D341Med (cell line): ENCODE measurements around the gene PTTG1IP.

Experiments used
- DNase-seq: peaks from one replicate; pipeline ENCODE4 v3.0.0; 2012; ENCODE audit warnings: low spot score

Gene PTTG1IP

DNA sequence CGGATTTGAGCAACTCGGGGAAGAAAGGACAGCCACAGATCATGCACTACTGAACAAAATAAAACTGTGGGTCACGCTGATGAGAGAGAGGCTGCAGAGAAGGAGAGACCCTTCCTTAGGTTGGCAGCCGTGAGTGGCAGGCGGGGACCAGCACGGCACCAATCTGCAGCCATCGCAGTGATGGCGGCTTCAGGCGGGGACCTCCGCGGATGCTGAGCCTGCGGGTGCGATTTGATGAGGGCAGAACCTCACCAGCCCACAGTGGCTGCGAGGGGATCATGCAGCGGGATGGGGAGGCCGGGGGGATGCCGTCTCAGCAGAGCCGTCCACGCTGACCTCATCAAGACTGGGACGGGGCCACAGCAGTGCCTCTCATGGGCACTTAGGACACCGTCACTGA lies 35.4 kb upstream of the PTTG1IP start:
- DNase-seq = no peak

DNA sequence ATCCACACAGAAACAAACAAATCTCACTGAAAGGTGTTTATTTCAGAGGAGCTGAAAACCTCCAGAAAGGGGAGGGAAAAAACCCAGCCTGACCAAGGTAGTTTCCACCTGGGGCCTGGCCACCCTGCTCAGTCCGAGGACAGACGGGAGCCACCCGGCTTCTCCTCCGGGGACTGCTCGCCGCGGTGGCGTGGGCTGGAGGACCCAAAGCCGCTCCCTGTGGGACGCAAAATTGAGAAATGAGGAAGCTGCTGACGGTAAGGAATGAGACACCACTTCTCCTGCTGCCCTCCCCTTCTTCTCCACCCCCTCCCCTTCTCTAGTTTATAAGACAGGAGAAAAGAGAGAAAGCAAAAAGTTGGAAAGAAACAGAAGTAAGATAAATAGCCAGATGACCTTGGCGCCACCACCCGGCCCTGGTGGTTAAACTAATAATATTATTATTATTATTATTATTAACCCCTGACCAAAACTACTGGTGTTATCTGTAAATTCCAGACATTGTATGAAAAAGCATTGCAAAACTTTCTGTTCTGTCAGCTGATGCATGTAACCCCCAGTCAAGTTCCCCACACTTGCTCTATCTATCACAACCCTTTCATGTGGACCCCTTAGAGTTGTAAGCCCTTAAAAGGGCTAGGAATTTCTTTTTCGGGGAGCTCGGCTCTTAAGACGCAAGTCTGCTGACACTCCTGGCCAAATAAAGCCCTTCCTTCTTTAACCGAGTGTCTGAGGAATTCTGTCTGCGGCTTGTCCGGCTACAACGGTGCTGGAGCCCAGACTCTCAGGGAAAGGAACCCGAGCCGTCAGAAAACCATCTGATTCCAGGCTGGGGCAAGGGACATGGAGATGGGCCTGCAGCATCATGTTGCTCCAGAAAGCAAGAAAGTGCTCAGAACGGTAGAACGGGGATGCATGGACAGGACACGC lies 34.7 kb upstream of the PTTG1IP start:
- no peak for DNase-seq

DNA sequence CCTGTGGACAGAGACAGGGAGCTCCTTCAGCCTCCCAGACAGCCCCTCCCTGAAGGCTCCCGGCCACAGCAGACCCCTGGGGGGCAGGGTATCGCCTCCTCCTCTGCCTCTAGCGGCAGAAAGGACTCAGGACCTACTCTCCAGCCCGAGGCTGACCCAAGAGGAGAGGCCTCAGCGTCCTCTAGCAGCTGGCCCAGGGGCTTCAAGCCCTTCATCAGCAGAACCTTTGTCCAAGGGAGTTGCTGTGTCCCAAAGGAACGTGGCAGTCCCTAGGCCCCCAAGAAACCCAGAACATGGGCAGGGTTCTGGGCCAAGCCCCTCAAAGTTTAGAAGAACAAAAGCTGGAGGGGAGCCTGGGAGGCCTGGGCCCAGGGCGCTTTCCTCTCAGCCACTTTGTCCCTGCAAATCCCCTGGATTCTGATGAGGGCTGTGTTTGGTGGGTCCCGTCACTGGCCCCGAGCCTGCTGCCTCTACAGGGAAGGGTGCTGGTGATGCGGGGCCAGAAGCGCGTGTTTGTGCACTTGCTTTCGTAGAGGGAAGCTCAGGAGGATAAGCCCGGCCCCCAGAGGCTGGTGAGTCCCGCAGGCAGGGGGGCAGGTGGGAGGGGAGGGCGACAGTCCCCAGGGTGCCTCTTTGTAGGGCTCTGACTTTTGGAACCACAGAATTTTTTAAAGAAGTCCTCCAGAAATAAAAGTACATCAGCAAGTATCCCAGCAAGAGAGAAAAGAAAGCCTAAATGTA lies 33.9 kb upstream of the PTTG1IP start:
- DNase-seq = no peak

DNA sequence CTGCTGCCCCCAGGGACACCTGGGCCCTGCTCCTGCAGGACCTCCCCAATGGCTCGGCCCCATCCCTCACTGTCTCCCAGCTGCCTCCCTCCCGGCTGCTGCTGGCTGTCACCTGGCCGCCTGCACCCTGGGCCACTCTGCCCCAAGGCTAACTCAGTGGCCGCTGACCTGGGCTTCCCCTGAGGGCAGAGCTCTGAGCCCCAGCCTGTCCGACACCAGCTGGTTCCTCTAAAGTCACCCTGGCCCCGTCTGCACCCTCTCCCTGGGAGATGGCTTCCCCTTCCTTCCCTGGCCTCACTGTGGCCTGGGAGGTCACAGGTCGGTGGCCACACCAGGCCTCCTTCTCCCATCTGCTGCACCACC lies 32.2 kb upstream of the PTTG1IP start:
- DNase-seq = no peak

DNA sequence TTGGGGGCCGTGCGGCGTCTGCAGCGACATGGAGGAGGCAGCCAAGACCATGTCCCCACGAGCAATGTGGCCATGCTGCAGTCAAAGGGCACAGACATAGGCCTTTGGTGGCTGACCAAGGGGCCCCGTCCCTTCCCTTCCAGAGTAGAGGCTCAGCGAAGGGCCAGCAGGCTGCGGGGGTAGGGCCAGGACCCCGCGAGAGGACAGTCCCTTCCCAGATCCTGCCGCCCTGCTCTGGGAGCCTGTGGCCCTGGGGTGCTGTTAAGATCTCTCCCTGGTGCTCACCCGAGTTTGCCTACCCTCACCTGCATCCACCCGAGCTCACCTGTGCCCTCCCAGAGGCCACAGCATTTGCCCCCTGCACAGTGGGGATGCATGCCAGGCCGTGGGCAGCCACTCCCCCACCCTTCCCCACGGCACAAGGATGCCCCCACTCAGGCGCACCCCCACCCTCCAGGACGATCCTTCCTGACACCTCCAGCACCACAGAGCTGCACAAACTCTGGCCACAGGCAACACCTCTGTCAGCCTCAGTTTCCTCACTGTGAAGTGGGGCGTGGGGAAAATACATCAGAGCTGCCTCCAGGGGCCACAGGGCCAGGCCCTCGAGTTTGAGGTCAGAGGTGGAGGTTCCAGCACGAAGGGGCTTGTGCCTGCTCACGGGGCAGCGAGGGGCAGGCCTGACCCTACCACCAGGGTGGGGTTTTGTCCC lies 31.7 kb upstream of the PTTG1IP start:
- no peak for DNase-seq

DNA sequence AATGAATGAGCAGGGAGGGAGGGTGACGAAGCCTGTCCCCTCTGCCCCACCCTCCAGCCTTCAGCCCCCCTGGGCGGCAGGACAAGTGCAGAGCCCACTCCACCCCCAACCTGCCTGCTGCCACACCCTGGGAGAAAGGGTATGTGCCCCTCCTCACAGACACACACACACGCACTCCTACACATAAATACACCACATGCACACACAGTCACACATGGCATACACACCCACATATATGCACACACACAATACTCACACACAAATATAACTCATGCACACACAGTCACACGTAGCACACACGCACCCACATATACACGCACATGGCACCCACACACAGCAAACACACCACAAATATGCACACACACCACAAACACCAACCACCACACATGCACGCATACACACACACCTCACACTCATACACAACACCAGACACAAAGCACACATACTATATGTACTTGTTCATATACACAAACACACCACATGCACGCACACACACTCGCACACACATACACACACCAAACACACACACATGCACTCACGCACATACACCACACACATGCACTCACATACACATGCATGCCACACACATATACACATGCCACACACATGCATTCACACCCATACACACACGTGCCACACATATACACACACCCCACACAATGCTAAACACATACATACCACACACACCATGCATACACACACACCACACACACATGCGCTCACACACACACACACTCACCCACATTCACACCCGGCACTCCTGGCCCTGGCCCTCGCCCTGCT lies 30.8 kb upstream of the PTTG1IP start:
- no peak for DNase-seq

DNA sequence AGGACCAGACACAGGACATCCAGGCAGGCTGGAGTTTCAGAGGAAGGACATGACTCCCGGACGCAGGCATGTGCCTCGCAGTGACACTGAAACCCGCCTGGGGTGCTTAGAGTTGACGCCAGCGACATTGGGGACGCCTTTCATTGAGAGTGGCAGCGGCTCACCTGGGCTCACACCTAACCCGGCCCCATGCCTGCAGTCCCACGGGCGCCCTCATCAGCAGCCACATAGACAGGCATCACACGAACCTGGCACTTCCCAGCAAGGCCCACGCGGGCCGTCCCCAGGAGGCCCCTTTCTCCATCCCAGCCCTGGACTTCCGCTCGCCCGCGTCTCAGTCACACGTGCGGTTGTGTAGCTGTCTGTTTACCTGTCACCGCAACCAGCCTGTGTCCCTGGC lies 30.2 kb upstream of the PTTG1IP start:
- no peak for DNase-seq

DNA sequence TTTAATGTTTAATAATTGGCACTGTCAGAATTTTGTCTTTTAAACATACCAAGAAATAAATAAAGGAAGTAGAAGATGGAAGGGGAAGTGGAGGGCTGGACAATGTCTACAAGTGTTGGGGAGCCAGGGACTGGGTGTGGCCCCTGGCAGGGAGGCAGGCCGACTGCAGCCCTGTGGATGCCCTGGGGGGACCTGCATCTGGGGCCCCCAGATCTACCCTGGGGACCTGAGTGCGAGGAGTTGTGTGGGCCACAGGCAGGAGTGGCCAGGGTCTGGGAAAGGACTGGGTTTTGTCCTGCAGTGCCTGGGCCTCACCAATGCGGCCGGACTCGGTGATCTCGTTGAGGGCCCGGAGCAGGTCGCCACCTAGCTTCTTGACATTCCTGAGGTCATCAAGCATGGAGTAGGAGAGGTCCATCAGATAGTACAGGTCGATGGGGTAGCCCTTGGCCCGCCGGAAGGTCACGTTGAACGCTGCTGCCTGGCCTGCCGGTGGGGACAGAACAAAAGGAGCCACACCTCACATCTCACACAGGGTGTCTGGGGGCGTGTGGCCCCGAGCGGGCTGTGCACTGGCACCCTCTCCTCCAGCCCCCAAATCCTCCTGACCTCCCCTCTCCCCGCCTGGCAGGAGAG lies 29.7 kb upstream of the PTTG1IP start:
- no peak for DNase-seq

DNA sequence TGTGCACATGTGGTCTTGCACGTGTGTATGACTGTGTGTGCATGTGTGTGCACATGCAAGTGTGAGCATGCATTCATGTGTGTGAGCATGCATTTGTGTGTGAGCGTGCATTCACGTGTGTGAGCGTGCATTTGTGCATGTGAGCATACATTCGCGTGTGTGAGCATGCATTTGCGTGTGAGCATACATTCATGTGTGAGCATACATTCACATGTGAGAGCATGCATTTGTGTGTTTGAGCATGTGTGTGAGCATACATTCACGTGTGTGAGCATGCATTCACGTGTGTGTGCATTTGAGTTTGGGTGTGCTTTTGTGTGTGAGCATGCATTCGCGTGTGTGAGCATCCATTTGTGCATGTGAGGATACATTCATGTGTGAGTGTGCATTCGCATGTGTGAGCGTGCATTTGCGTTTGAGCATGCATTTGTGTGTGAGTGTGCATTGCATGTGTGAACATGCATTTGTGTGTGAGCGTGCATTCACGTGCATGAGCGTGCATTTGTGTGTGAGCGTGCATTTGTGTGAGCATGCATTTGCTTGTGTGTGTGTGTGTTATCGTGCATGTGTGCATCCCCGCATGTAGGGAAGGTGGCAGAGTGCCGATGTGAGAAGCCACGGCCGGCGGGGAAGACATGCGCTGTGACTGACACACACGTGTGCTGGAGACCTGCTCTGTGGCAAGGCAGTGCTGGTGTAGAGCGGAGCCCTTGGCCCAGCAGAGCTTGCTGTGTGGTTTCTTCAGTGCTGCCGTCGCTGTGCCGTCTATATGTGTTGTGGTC lies 29.0 kb upstream of the PTTG1IP start:
- no peak for DNase-seq

DNA sequence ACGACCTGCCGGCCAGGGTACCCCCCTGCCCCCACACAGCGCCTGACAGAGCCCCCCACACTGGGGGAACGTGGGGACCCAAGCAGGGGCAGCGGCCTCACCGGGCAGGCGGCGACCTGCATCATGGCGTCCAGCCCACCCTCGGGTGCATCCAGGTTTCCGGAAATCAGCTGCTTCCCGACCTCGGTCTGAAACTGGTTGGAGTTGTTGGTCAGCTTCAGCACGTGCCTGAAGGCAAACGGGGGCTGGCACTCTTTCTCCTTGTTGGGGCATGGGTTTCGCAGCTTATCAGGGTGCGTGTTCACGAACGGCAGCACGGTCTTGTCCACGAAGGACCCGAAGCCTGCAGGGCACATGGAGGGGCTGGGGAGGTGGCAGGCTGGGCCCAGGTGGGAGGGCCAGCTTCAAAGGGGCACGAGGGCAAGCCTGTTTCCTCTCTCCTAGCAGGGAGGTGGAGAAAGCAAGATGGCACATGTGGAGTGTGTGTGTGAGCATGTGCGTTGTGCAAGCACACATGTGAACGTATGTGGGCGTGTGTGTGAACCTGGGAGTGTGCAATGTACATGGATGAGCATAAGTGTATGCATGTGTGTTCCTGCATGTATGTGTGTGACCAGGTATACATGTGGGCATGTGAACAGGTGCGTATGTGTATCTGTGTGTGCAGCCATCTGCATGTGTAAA lies 28.0 kb upstream of the PTTG1IP start:
- DNase-seq = no peak

DNA sequence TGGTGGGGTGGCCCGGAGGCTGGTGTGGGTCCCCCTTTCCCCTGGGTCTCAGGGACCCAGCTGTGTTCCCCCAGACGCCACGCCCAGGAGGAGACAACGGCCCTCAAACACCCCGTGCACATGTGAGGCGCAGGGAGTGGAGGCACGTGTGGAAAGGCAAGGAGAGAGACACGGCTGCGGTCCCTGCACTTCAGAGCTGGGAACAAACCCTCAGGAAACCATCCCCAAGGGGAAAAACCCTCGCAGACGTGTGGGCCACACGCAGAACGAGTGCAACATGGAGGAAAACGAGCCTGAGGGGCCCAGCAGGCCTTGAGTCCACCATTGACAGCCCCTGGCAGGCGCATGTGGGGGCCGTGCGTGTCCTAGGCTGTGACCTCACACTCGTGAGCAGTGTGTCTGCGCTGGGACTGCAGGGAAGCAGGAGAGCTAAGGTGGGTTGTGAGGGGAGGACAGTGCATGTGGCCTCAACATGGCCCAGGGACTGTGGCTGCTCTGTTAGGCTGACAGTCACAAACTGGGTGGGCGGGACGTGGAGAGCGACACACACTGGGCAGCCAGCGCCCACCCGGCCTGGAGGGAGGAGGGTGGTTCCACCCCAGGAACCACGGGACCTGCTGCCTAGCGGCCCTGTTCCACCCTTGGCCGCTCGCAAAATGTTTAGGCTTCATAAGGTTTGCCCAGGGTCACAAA lies 27.2 kb upstream of the PTTG1IP start:
- DNase-seq = no peak

DNA sequence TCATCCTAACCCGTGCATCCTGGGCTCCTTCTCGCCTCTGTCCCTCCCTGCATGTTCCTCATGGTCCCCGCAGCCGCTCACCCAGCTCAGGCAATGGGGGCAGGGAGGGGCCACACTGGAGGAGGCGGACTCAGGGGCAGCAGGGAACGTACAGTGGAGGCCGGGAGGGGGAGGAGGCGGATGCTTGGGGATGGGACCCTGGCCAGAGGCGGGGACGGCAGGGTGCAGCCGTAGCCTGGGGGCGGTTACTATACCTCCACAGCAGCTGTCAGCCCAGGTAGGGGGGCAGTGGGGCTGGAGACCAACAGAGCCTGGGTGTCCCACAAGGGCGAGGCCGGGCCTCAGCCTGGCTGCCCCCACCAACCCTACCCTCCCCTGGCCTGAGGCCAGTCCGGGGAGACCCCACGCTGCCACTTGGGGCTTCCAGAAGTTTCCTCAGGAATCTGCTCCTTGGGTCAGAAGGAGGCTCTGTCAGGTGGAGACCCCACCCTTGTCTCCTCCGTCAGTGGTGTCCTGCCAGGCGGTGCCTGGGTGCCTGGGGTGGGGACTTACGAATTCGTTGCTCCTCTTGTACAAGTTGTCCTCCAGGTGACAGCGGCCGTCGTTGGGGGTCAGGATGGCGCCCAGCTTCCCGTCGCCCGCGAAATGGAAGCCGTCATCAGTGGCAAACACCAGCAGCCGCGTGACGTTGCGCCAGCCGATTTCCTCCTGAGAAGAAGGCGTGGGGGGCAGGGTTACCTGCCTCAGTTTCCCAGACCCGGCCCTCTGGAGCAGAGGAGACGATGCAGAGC lies 26.5 kb upstream of the PTTG1IP start:
- DNase-seq = no peak

DNA sequence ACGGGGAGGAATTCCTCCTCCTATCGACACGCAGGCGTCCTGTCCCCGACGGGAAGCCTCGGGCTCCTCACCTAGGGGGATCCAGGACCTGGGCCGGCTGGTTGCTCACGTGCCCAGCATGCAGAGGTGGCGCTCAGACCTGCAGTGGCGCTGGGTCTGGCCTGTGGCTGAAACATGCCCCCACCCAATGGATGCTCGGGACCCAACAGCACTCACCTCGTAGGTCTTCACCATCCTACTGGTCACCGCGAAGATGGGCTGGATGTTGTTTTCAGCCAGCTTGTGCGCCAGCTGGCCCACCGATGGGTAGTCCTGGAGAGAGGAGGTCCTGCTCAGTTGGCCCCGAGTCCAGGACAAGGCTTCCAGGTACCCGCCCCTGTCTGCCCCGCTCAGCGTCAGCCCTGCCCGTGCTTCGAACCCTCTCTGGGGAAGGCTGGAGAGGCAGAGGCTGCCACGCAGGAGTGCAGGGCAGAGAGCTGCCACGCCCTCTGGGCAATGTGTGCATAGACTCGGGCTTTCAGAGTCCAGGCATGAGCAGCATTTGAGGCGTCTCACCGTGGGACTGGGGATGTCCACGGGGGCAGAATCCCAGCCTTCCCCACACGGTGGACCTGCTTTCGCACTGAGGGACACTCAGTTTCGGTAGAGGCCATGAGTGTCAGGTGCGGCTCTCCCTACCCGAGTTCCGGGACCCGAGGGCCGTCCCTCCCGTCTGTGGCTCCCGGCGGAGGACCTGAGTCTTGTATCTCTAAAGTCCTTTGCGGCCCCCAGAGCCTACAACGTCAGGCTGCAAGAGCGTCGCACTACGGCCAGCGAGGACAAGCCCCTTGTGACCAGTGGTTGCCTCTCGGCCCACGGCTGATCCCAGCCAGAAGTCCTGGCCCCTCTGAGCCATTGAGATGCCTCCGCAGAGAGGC lies 25.6 kb upstream of the PTTG1IP start:
- DNase-seq = no peak

DNA sequence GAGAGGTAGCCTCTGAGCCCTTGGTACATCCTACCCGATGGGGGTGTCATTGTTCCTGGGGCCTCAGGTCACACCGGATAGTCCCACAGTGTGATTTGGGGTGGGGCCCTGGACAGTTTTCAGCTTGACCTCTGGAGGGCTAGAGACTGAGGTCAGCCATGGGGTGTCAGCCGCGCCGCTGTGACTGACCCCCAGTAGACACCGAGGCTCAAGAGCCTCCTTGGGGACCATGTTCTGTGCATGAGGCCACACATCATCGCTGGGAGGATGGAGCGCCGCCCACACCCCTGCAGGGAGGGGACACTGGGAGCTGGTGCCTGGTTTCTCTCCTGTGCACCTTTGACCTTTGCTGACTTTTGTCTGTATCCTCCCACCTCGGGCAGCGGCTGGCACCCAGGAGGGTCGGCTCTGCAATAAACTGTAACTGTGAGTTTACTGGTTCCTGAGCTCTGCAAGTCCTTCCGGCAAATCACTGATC lies 24.6 kb upstream of the PTTG1IP start:
- DNase-seq = no peak

DNA sequence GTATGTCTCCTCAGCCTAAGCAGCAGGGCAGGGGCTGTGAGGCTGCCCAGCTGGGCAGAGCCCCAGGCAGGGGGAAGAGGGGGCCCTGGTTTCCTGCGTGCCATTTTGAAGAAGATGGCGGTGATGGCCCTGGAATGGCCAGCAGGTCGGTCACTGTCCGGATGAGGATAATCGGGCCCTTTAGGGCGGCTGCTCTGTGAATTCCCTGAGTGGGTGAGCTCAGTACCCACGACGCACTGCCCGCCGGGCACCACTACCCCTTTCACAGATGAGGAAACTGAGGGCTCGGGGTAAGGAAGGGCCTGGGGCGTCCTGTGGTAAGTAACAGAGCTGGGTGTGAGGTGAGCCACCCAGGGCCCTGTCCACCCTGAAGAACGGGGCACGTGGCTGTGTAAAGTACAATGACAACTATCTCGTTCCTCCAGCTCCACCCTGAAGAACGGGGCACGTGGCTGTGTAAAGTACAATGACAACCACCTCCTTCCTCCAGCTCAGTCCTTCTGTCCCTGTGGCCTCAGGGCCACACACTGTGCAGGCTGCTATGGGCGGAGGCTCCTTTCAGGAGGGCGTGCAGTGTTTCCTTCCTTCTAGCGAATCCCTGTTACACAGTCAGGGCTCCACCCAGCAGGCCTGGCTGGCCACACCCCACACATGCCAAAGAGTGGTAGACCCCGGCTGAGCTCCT lies 24.0 kb upstream of the PTTG1IP start:
- no peak for DNase-seq

DNA sequence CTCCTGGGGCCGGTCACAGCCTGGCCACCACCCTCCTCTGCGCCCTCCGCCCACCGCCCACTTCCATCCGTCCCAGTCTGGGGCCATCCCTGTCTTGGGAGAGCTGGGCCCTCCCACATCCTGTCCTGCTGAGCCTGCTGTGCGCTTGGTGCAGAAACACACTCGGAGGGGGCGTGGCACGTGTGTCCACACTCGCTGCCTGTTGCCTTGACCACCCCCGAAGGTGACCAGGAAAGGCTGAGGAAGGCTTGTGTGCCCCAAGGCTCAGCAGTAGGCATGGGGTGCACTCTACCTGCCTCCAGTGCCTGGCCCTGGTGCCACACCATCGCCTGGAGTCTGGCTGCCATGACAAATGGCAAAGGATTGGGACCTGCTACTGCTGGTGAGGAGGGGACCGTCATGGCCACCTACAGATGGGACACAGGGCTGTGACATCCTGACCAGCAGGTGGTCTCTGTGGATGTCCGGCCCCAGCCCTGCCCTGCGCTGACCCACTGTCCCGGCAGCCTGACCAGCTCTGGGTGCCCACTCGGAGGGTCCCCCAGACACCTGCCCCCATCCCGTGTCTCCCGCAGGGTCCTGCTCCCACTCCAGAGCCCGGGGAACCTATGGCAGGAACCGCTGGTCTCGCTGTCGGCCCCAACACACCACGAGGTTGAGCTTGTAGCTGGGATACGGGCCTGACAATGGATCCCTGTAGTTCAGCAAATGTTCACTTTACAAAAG lies 23.2 kb upstream of the PTTG1IP start:
- DNase-seq = no peak
